NB4 (cell line): ENCODE measurements around the gene CXXC5.

Experiments
- DNase-seq: peaks from one replicate; pipeline ENCODE4 v3.0.0; 2010; ENCODE audit warnings: low read depth
- H3K4me3 ChIP-seq: one replicate; pipeline ENCODE4 v1.5.1; 2011; ENCODE audit warnings: mild to moderate bottlenecking, low read depth, low read length, moderate library complexity
- MAX ChIP-seq: IDR thresholded peaks from 2 replicates; pipeline ENCODE4 v1.6.1; 2011; ENCODE audit warnings: low read depth, low read length
- MYC ChIP-seq: IDR thresholded peaks from 2 replicates; pipeline ENCODE4 v1.6.1; 2011; ENCODE audit warnings: low read depth, low read length
- POLR2A ChIP-seq: IDR thresholded peaks from 2 replicates; pipeline ENCODE4 v1.6.1; 2011; ENCODE audit warnings: mild to moderate bottlenecking; ENCODE audit not compliant: insufficient read length; ENCODE audit errors: extremely low read depth
- TF ChIP-seq, protein P1 (sequence below): IDR thresholded peaks from one replicate; pipeline ENCODE4 v1.5.1; 2012; ENCODE audit warnings: low read depth, low read length

CXXC5 gene

DNA sequence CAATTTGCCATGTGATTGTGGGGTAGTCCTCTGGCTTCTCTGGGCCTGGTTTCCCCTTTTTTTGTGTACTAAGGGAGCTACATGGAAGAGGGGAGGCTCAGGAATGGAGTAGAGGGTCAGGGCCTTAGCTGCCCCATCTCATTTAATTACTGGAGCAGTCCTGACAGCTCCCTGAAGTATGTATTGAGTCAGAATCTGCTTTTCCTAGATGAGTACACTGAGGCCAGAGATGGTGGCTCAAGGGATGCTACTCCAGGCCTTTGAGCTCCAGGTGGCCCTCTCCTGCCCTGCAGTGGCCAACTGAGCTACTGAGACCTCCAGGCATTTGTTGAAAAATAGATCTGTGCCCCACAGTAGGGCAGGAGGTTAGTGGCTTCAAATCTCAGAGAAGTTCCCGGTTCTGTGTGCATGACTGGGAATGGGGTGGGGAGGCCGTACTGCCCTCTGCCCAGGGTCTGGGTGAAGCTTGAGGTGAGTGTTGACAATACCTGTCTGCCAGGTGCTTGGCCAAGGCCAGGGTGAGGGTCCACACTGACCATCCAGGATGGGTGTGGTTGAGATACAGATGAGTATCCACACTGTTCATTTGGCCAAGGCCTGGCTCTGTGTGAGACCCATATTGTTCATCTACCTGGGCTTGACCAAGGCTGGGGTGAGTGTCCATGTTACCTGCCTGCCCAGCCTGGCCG lies 45.7 kb downstream of the CXXC5 start:
- no peak overlapping the region for H3K4me3 ChIP-seq
- TF ChIP-seq, protein P1, sequence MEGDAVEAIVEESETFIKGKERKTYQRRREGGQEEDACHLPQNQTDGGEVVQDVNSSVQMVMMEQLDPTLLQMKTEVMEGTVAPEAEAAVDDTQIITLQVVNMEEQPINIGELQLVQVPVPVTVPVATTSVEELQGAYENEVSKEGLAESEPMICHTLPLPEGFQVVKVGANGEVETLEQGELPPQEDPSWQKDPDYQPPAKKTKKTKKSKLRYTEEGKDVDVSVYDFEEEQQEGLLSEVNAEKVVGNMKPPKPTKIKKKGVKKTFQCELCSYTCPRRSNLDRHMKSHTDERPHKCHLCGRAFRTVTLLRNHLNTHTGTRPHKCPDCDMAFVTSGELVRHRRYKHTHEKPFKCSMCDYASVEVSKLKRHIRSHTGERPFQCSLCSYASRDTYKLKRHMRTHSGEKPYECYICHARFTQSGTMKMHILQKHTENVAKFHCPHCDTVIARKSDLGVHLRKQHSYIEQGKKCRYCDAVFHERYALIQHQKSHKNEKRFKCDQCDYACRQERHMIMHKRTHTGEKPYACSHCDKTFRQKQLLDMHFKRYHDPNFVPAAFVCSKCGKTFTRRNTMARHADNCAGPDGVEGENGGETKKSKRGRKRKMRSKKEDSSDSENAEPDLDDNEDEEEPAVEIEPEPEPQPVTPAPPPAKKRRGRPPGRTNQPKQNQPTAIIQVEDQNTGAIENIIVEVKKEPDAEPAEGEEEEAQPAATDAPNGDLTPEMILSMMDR = no peak
- TF ChIP-seq MYC (no peak), MAX (no peak), POLR2A (no peak)
- DNase-seq = no peak

DNA sequence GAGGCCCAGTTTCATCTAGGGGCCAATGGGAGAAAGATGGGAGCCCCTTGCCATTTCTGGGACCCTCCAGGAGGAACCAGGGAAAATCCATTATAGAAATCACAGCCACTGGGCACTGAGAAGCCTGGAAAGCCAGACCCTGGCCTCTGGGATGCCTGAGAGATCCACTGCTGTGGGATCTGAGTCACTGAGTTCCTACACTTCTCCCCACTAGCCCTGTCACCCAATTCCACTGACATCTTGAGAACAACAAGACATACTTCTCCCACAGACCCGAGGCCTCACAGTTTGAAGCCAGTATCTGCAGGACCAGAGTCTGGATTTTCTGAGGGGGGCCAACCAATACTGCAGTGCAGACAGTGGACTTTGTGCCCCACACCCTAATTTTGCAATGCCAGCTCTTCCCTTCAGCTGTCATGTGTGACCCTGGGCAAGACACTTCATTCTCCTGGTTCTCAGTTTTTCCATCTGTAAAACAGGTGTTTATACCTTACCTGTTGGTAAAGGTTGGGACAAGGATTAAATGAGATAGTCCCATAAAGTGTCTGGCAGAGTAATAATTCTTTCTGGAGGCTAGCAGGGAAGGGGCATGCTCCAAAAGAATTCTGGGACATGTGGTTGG lies 46.5 kb downstream of the CXXC5 start:
- no peak overlapping the region for H3K4me3 ChIP-seq
- no peak for DNase-seq
- TF ChIP-seq, protein P1 = no peak
- TF ChIP-seq MYC = no peak
- no peak for TF ChIP-seq POLR2A
- no peak for TF ChIP-seq MAX

DNA sequence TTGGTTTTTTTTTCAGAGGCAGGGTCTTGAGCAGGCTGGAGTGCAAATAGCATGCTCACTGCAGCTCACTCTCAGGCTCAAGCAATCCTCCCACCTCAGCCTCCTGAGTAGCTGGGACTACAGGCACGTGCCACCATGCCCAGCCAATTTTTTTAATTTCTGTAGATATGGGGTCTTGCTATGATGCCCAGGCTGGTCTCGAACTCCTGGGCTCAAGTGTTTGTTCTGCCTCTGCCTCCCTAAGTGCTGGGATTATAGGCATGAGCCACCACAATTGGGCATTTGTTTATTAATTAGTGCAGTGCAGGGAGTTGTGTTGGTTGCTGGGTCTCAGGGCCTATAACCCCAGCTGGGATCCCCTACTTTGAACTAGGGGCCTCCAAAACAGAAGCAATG lies 47.0 kb downstream of the CXXC5 start:
- TF ChIP-seq MAX (no peak), POLR2A (no peak), MYC (no peak)
- TF ChIP-seq, protein P1 = no peak
- no peak for DNase-seq
- no peak overlapping the region for H3K4me3 ChIP-seq

GRCh38 chr5:139696167-139696893 lies 48.2 kb downstream of the CXXC5 start:
- DNase-seq = no peak
- TF ChIP-seq MYC (no peak), POLR2A (no peak), MAX (no peak)
- TF ChIP-seq, protein P1 = no peak
- no peak overlapping the region for H3K4me3 ChIP-seq

DNA sequence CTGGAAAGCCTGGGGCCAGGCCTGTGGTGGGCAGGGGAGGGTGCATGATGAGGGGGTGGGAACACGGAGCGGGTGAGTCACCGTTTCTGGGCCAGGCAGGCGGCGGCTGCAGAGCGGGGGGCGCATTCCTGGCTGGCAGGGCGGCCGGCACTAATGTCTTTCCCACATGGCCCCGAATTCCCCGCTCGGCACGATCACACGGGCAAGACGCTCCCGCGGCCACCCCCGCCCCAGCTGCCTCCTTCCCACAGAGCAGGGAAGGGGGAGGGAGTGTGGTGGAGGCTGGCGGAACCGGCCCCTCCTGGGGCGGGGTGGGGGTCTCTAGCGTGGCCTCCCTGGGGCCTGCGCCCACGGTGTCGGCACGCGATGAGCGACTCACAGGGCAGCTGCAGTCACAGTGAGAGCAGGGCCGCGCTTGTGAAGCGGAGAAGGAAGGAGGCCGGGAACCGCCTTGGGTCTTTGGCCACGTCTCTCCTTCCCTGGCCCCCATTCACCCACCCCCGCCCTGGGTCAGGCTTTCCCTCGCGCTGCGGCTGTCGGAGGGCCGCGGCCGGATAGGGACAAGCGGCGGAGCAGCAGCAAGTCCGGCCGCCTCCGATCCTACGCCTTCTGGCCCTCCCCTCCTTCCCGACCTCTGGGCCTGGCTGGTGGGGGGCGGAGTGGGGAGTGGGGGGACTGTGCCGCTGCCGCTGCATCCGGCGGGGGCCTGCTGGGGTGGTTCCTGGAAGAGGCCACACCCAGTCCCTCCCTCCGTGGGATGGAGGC lies 48.9 kb downstream of the CXXC5 start:
- DNase-seq = peak; percentile 78
- H3K4me3 ChIP-seq = peak overlapping the region; percentile 28
- TF ChIP-seq, protein P1 = no peak
- no peak for TF ChIP-seq MYC
